SK-N-SH treated with all-trans-retinoic acid at 6 μM for 48 hours (cell line): ENCODE results near the gene RAPGEF1.

Source experiments
- ATAC-seq: fragments of 200-7000 bp; cut with Tn5 transposase; 3 replicates; pipeline ENCODE4 v1.9.1; 2020; ENCODE audit warnings: mild to moderate bottlenecking, moderate library complexity
- ARNTL ChIP-seq: fragments of 450-650 bp; formaldehyde crosslinking; IDR thresholded peaks from 2 replicates; pipeline ENCODE4 v1.5.0; 2020; ENCODE audit warnings: low read depth, mild to moderate bottlenecking, moderate library complexity, borderline replicate concordance
- BACH2 ChIP-seq: fragments of 250-450 bp; sonication (Bioruptor Pico); IDR thresholded peaks from 2 replicates; pipeline ENCODE4 v1.9.0; 2021; ENCODE audit warnings: mild to moderate bottlenecking, borderline replicate concordance
- CREB5 ChIP-seq: fragments of 250-450 bp; sonication (Bioruptor Pico); IDR thresholded peaks from 2 replicates; pipeline ENCODE4 v1.5.1; 2020; ENCODE audit warnings: low read depth, mild to moderate bottlenecking, moderate library complexity
- CSDC2 ChIP-seq: fragments of 250-450 bp; sonication (Bioruptor Pico); IDR thresholded peaks from 2 replicates; pipeline ENCODE4 v1.5.0; 2020; ENCODE audit warnings: mild to moderate bottlenecking, moderate library complexity
- ESRRG ChIP-seq: fragments of 250-450 bp; sonication (Bioruptor Pico); IDR thresholded peaks from 2 replicates; pipeline ENCODE4 v1.6.1; 2021; ENCODE audit warnings: mild to moderate bottlenecking
- GLIS3 ChIP-seq: fragments of 250-450 bp; sonication (Bioruptor Pico); IDR thresholded peaks from 2 replicates; pipeline ENCODE4 v1.5.0; 2020; ENCODE audit warnings: mild to moderate bottlenecking, moderate library complexity
- ISL1 ChIP-seq: fragments of 250-450 bp; sonication (Bioruptor Pico); IDR thresholded peaks from 2 replicates; pipeline ENCODE4 v2.1.2; 2022; ENCODE audit warnings: mild to moderate bottlenecking, moderate library complexity
- OSR1 ChIP-seq: fragments of 250-450 bp; sonication (Bioruptor Pico); IDR thresholded peaks from 2 replicates; pipeline ENCODE4 v1.8.0; 2022; ENCODE audit warnings: moderate library complexity, mild to moderate bottlenecking, inconsistent platforms
- PATZ1 ChIP-seq: fragments of 250-450 bp; sonication (Bioruptor Pico); IDR thresholded peaks from 2 replicates; pipeline ENCODE4 v1.8.0; 2020; ENCODE audit warnings: mild to moderate bottlenecking, moderate library complexity, borderline replicate concordance
- PPARA ChIP-seq: fragments of 250-450 bp; sonication (Bioruptor Pico); IDR thresholded peaks from 2 replicates; pipeline ENCODE4 v1.5.0; 2020; ENCODE audit warnings: mild to moderate bottlenecking, borderline replicate concordance
- RARB ChIP-seq: fragments of 250-450 bp; sonication (Bioruptor Pico); IDR thresholded peaks from 2 replicates; pipeline ENCODE4 v1.8.0; 2021; ENCODE audit warnings: mild to moderate bottlenecking, moderate library complexity
- SNAI2 ChIP-seq: fragments of 250-450 bp; sonication (Bioruptor Pico); IDR thresholded peaks from 2 replicates; pipeline ENCODE4 v1.5.0; 2020; ENCODE audit warnings: mild to moderate bottlenecking, moderate library complexity
- TCF4 ChIP-seq: fragments of 250-450 bp; sonication (Bioruptor Pico); IDR thresholded peaks from 2 replicates; pipeline ENCODE4 v1.8.0; 2021; ENCODE audit warnings: mild to moderate bottlenecking, moderate library complexity, borderline replicate concordance
- ZC3H10 ChIP-seq: fragments of 250-450 bp; sonication (Bioruptor Pico); IDR thresholded peaks from 2 replicates; pipeline ENCODE4 v1.5.1; 2021; ENCODE audit warnings: mild to moderate bottlenecking, moderate library complexity
- ZFP30 ChIP-seq: fragments of 450-650 bp; formaldehyde crosslinking; IDR thresholded peaks from 2 replicates; pipeline ENCODE4 v1.5.0; 2022; ENCODE audit warnings: mild to moderate bottlenecking, moderate library complexity
- ZNF565 ChIP-seq: fragments of 450-650 bp; formaldehyde crosslinking; conservative IDR thresholded peaks from 2 replicates; pipeline ENCODE4 v1.5.0; 2020; ENCODE audit warnings: low read depth, mild to moderate bottlenecking, moderate library complexity
- ZNF8 ChIP-seq: fragments of 450-650 bp; formaldehyde crosslinking; IDR thresholded peaks from 2 replicates; pipeline ENCODE4 v1.5.0; 2020; ENCODE audit warnings: mild to moderate bottlenecking, moderate library complexity
- TF ChIP-seq, protein P1 (sequence below): fragments of 250-450 bp; sonication (Bioruptor Pico); IDR thresholded peaks from 2 replicates; pipeline ENCODE4 v1.5.0; 2020; ENCODE audit warnings: mild to moderate bottlenecking, moderate library complexity
- TF ChIP-seq, protein P2 (sequence below): fragments of 250-450 bp; sonication (Bioruptor Pico); IDR thresholded peaks from 2 replicates; pipeline ENCODE4 v1.5.1; 2021; ENCODE audit warnings: mild to moderate bottlenecking, moderate library complexity

The RAPGEF1 gene

DNA sequence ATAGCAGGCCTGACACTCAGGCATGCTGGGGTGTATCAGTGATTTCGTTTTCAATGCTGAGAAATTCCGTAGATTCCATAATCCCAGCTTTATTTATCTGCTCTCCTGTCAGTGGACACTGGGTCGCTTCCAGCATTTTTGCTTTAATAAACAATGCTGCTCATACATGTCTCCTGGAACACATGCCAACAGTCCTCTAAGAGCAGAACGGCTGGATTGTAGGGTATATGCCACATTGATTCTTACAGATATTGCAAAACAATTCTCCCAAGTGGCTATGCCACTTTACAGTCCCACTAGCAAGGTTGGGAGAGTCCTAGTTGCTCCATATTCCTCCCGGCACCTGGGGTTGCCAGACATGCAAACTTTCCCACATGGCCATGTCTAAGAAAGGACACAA is 81.9 kb downstream of the RAPGEF1 start:
- TF ChIP-seq CSDC2: no peak
- TF ChIP-seq PATZ1 (CRISPR knock-in tag): no peak
- no peak for TF ChIP-seq PPARA (CRISPR knock-in tag)
- TF ChIP-seq, protein P1, sequence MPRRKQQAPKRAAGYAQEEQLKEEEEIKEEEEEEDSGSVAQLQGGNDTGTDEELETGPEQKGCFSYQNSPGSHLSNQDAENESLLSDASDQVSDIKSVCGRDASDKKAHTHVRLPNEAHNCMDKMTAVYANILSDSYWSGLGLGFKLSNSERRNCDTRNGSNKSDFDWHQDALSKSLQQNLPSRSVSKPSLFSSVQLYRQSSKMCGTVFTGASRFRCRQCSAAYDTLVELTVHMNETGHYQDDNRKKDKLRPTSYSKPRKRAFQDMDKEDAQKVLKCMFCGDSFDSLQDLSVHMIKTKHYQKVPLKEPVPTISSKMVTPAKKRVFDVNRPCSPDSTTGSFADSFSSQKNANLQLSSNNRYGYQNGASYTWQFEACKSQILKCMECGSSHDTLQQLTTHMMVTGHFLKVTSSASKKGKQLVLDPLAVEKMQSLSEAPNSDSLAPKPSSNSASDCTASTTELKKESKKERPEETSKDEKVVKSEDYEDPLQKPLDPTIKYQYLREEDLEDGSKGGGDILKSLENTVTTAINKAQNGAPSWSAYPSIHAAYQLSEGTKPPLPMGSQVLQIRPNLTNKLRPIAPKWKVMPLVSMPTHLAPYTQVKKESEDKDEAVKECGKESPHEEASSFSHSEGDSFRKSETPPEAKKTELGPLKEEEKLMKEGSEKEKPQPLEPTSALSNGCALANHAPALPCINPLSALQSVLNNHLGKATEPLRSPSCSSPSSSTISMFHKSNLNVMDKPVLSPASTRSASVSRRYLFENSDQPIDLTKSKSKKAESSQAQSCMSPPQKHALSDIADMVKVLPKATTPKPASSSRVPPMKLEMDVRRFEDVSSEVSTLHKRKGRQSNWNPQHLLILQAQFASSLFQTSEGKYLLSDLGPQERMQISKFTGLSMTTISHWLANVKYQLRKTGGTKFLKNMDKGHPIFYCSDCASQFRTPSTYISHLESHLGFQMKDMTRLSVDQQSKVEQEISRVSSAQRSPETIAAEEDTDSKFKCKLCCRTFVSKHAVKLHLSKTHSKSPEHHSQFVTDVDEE: no peak
- no peak for TF ChIP-seq GLIS3 (CRISPR knock-in tag)
- TF ChIP-seq ZC3H10: no peak
- no peak for TF ChIP-seq ZNF565 (CRISPR knock-in tag)
- no peak for TF ChIP-seq RARB
- no peak for TF ChIP-seq ZNF8 (CRISPR knock-in tag)
- TF ChIP-seq TCF4: no peak
- TF ChIP-seq SNAI2 (CRISPR knock-in tag): no peak
- TF ChIP-seq ESRRG (CRISPR knock-in tag): no peak
- TF ChIP-seq ZFP30 (CRISPR knock-in tag): no peak
- no peak for TF ChIP-seq OSR1 (CRISPR knock-in tag)
- TF ChIP-seq ISL1 (CRISPR knock-in tag): no peak
- TF ChIP-seq BACH2: no peak
- no peak for TF ChIP-seq ARNTL (CRISPR knock-in tag)
- ATAC-seq: peak; percentile 43

- TF ChIP-seq RARB (no peak), ZFP30 (CRISPR knock-in tag) (no peak), ISL1 (CRISPR knock-in tag) (no peak), ZC3H10 (no peak), ARNTL (CRISPR knock-in tag) (no peak), ESRRG (CRISPR knock-in tag) (no peak), CREB5 (CRISPR knock-in tag) (no peak), PATZ1 (CRISPR knock-in tag) (no peak), ZNF8 (CRISPR knock-in tag) (no peak), SNAI2 (CRISPR knock-in tag) (no peak), ZNF565 (CRISPR knock-in tag) (no peak)
- TF ChIP-seq, protein P2, sequence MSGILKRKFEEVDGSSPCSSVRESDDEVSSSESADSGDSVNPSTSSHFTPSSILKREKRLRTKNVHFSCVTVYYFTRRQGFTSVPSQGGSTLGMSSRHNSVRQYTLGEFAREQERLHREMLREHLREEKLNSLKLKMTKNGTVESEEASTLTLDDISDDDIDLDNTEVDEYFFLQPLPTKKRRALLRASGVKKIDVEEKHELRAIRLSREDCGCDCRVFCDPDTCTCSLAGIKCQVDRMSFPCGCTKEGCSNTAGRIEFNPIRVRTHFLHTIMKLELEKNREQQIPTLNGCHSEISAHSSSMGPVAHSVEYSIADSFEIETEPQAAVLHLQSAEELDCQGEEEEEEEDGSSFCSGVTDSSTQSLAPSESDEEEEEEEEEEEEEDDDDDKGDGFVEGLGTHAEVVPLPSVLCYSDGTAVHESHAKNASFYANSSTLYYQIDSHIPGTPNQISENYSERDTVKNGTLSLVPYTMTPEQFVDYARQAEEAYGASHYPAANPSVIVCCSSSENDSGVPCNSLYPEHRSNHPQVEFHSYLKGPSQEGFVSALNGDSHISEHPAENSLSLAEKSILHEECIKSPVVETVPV: no peak
- TF ChIP-seq, protein P1: no peak
- peak; percentile 19; the same call in 2 of the 3 replicates for ATAC-seq
Measured at GRCh38 chr9:131657456-131657855, 82.4 kb downstream of the RAPGEF1 start.
